GM19328 (cell line): ENCODE measurements around the gene USP34.
"Not testable (repeated sequence)": the region's sequence is repeated elsewhere in the genome, so short reads cannot be mapped to it uniquely, and the experiment has no call there.

Source experiments
- ATAC-seq: cut with Tn5 transposase; IDR thresholded peaks from one replicate; pipeline ENCODE4 v1.9.1; 2021; ENCODE audit warnings: mild to moderate bottlenecking, moderate library complexity; ENCODE audit not compliant: unreplicated experiment

The USP34 gene

GRCh38 chr2:61432990-61433389 lies 37.9 kb downstream of the USP34 start:
- no peak for ATAC-seq

- ATAC-seq = no peak
Measured at GRCh38 chr2:61431345-61431744, 39.5 kb downstream of the USP34 start.

- peak; percentile 67 for ATAC-seq
Measured at GRCh38 chr2:61426267-61426897, 44.5 kb downstream of the USP34 start.

DNA sequence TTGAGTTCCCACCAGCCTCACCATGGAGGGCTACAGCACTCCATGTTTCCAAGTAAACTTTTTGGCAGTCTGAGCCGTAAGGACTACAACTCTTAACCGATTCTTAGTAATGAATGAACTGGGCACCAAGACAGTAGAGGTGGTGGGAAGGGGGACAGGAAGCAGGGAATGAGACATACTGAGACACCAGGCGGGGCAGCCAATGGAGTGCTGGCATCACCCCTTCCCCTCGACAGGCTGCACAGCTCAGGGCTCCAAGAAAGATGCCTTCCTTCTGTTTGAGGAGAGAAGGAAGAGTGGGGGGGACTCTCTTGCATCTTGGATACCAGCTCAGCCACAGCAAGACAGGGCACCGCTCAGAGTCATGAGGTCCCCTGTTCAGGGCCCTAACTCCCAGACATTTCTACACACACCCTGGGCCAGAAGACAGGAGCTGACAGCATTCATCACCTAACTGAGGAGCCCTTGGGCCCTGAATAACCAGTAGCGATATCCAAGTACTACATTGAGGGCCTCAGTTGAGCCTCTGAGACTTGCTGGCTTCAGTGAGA lies 45.2 kb downstream of the USP34 start:
- ATAC-seq = peak; percentile 1

DNA sequence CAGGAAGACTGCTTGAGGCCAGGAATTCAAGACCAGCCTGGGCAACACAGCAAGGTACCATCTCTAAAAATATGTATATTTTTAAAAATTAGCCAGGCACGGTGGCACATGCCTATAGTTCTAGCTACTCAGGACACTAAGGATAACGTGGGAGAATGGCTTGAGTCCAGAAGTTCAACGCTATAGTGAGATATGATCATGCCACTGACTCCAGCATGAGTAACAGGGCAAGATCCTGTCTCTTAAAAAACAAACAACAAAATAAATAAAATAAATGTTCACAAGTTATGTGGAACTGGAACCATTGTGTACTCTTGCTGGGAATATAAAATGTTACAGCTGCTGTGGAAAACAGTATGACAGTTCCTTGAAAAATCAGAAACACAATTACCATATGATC lies 47.2 kb downstream of the USP34 start:
- ATAC-seq = no peak

- no peak for ATAC-seq
Measured at GRCh38 chr2:61421611-61422010, 49.3 kb downstream of the USP34 start.

GRCh38 chr2:61420991-61421544 lies 49.8 kb downstream of the USP34 start:
- no peak for ATAC-seq

DNA sequence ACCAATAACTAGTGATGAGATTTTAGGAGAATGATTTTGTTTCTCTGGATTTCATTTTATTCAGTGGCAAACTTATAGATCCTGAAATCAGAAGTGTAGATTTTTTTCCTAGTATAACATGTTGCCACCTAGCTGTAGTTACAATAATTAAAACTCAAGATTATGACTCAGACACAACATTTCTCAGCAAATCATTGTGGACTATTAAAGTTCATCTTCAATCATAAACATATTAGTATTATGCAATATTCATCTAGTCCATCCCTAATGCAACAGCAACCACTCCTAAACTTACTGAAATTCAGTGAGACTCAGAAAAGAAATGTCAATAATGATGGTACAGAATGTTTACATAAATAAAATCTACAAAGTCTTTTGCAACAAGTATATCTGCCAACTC lies 51.3 kb downstream of the USP34 start:
- no peak for ATAC-seq

GRCh38 chr2:61419129-61419528 lies 51.8 kb downstream of the USP34 start:
- ATAC-seq = no peak

GRCh38 chr2:61416871-61417645 lies 53.8 kb downstream of the USP34 start:
- ATAC-seq = no peak

- ATAC-seq = no peak
Measured at GRCh38 chr2:61415265-61415664, 55.6 kb downstream of the USP34 start.

GRCh38 chr2:61414674-61415073 lies 56.2 kb downstream of the USP34 start:
- ATAC-seq = no peak

DNA sequence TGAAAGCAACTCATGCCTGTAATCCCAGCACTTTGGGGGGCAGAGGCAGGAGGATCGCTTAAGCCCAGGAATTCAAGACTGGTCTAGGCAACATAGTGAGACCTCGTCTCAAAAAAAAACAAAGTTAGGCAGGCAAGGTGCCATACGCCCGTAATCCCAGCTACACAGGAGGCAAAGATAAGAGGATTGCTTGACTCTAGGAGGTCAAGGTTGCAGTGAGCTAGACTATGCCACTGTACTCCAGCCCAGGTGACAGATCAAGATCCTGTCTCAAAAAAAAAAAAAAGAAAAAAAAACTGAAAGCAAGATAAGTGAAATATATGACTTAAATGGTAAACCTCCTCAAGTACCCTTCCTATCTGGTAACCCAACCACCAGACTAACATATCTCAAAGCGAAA lies 59.8 kb downstream of the USP34 start:
- ATAC-seq = no peak

DNA sequence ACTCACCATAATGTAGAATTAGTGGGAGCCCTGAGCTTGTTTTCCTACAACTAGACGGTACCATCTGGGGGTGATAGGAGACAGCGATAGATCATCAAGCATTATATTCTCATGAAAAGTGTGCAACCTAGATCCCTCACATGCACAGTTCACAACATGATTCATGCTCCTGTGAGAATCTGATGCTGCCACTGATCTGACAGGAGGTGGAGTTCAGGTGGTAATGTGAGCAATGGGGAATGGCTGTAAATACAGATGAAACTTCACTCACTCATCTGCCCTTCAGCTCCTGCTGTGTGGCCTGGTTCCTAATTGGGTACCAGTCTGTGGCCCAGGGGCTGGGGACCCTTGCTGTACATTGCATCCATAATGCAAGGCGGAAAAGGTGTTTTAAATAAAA lies 60.7 kb downstream of the USP34 start:
- ATAC-seq = no peak

GRCh38 chr2:61405813-61406212 lies 65.1 kb downstream of the USP34 start:
- ATAC-seq = no peak

DNA sequence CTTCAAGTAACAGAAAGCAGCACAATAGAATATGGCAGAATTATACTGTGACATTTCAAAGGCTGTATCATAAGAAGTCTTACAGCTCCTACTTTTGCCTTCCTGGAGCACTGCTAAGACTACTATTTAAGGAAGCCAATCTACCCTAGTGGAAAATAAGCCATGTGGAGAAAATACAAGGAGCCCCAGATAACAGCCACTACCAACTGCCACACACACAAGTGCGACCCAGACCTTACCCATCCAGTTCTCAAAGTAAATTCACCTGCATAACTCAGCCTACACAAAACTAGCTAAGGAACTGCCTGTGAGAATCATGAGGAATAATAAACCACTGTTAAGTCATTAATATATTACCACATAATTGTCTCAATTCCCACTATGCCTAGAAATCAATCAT lies 66.4 kb downstream of the USP34 start:
- no peak for ATAC-seq

DNA sequence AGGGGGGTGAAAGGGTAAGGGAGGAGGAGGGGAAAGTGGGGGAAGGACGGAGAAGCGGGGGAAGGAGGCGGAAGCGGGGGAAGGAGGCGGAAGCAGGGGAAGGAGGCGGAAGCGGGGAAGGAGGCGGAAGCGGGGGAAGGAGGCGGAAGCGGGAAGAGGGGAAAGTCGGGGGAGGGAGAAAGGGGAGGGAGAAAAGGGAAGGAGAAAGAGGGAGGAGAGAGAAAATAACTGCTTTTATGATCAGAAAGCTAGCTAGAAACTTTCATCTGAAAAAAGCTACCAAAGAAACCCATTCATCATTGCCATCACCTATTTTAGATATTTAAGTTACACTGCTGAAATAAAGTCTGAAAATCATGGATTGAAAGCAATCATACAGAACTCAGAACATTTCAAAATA lies 72.5 kb downstream of the USP34 start:
- no peak for ATAC-seq

GRCh38 chr2:61396005-61396404 lies 74.9 kb downstream of the USP34 start:
- no peak for ATAC-seq

GRCh38 chr2:61387588-61387987 lies 83.3 kb downstream of the USP34 start:
- ATAC-seq = not testable (repeated sequence)

- ATAC-seq = not testable (repeated sequence)
Measured at GRCh38 chr2:61380882-61381197, 90.0 kb downstream of the USP34 start.

DNA sequence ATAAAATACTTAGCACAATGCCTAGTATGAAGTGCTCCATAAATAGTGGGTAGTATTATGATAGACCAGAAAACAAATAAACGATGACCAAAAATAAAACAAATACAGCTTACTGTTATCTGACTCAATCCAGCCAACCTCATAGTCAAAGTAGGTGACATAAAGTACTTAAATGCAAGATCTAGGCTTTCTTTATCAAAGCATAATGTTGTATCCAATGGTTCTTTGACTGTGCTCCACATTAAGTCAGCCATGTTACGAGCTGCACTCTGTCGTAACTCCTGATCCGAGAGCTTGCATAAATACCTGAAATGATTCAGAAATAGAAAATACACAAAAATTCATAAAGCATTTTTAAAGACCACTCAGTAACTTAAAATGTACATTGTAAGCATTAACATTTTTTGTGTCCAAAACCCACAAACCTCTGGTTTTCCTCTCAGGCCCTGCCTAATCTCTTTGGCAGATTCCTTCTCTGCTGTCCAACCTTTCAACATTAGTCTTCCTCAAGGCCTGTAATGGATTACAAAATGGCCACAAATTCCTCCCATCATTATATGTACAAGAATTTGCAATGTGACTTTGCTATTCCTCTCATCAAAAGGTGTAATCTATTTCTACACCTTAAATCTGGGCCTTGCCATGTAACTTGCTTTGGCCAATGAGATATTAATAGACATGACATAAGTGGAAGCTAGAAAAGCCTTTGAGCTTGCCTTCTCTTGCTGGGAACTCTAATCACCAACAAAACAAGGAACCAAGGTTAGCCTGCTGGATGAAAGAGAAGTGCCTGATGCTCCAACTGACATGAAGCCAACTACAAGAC lies 90.6 kb downstream of the USP34 start:
- ATAC-seq = no peak
